ENCODE results near the gene LRRC45. TPM values are rescaled to one million over a fixed set of nuclear protein-coding genes. Genes with fewer than 3 reads are reported as not detected.
A peak's percentile ranks its signal among the peaks of the same experiment; 100 is the strongest.
"Not testable (repeated sequence)": the region's sequence is repeated elsewhere in the genome, so short reads cannot be mapped to it uniquely, and the experiment has no call there.

Gene LRRC45
- total RNA-seq, 1 donor from 2014 or later, result 12.2 TPM

DNA sequence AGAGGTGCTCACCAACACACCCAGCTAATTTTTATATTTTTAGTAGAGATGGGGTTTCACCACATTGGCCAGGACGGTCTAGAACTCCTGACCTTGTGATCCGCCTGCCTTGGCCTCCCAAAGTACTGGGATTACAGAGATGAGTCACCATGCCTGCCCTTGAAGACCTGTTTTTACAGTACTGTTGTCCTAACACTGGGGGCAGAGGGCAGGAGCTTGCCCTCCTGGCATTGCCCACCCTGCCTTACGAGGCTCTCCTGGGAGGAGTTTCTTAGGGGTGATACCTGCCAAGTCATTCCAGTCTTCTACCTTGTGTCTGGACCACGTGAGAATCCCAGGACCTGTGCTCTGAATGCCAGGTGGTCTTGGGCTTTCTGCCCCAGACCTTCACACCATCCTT lies 43.0 kb upstream of the LRRC45 start:
- Histone ChIP-seq H3K36me3 (peaks cover 10% of the 10 kb centered on the region), H3K9me3 (no peaks in the 10 kb centered on the region), H3K4me1 (peaks cover 25% of the 10 kb centered on the region), H3K4me3 (no peak overlapping the region), H3K27ac (no peak overlapping the region), H3K27me3 (no peaks in the 10 kb centered on the region)
- TF ChIP-seq, protein P1, sequence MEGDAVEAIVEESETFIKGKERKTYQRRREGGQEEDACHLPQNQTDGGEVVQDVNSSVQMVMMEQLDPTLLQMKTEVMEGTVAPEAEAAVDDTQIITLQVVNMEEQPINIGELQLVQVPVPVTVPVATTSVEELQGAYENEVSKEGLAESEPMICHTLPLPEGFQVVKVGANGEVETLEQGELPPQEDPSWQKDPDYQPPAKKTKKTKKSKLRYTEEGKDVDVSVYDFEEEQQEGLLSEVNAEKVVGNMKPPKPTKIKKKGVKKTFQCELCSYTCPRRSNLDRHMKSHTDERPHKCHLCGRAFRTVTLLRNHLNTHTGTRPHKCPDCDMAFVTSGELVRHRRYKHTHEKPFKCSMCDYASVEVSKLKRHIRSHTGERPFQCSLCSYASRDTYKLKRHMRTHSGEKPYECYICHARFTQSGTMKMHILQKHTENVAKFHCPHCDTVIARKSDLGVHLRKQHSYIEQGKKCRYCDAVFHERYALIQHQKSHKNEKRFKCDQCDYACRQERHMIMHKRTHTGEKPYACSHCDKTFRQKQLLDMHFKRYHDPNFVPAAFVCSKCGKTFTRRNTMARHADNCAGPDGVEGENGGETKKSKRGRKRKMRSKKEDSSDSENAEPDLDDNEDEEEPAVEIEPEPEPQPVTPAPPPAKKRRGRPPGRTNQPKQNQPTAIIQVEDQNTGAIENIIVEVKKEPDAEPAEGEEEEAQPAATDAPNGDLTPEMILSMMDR (IDR thresholded peaks at IDR 0.05), result no peak
- DNase-seq, result no peak
- intact Hi-C loops (cut with DNase I), result no loop called here
- ATAC-seq, result no peak

DNA sequence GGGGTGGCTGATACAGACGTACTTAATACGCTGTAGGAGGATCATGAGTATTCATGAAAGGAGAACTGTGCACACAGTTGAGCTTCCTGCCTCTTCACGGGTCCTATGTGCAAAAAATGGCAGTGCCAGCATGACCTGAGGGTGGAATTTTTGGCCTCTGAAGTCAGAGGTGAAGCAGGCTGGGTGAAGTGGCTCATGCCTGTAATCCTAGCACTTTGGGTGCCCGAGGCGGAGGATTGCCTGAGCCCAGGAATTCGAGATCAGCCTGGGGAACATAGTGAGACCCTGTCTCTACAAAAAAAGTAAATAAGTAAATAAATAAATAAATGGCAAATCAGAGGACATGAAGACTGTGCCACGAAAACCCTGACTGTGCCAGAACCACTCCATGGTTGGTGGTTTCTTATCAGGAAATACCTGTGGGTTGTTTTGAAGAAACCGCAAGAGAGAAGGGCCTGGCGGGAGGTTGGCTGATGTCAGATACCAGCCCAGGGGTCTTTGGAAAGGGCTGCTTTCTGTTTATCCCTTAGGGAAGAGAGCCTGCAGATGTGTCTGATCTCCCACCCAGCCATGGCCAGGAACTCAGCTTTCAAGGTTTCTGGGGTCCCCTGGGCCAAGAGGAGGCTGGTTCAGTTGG lies 42.3 kb upstream of the LRRC45 start:
- Histone ChIP-seq H3K36me3 (peaks cover 17% of the 10 kb centered on the region), H3K9me3 (no peaks in the 10 kb centered on the region), H3K27ac (no peak overlapping the region), H3K4me3 (no peak overlapping the region), H3K4me1 (peaks cover 25% of the 10 kb centered on the region), H3K27me3 (no peaks in the 10 kb centered on the region)
- ATAC-seq, result peak; percentile 9
- TF ChIP-seq, protein P1 (IDR thresholded peaks at IDR 0.05), result no peak
- DNase-seq, result no peak
- intact Hi-C loops (cut with DNase I), result no loop called here

DNA sequence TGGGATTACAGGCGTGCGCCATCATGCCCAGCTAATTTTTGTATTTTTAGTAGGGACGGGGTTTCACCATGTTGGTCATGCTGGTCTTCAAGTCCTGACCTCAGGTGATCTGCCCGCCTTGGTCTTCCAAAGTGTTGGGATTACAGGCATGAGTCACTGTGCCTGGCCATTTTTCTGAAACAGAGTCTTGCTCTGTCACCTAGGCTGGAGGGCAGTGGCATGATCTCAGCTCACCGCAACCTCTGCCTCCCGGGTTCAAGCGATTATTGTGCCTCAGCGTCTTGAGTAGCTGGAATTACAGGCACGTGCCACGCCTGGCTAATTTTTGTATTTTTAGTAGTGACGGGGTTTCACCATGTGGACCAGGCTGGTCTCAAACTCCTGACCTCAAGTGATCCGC lies 41.6 kb upstream of the LRRC45 start:
- H3K27me3 ChIP-seq; H3K9me3 ChIP-seq; DNase-seq; H3K4me3 ChIP-seq; H3K27ac ChIP-seq; intact Hi-C loops (cut with DNase I); ATAC-seq: not testable (repeated sequence)
- peaks cover 24% of the 10 kb centered on the region for H3K36me3 ChIP-seq
- H3K4me1 ChIP-seq, result peaks cover 22% of the 10 kb centered on the region

DNA sequence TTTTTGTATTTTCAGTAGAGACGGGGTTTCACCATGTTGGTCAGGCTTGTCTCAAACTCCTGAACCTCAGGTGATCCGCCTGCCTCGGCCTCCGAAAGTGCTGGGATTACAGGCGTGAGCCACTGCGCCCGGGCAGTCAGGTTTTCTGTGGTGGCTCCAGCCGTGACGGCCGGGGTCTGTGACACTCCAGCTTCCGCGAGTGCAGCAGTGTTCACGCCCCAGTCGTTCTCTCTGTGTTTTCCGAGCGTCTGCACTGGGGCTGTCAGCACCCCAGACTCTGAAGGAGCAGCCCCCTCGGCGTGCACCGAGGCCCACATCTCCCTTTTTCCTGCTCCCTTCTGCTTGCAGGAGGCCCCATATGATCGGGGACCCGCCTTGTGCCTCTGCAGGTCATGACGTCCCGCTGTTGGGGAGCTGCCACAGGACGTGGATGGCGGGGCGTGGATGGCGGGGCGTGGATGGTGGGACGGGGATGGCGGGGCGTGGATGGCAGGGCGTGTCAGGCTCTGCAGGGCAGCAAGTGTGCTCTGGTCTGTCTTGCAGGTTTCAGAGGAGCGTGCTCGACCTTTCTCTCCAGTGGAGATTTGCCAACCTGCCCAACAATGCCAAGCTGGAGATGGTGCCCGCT lies 40.0 kb upstream of the LRRC45 start:
- Histone ChIP-seq H3K9me3 (no peaks in the 10 kb centered on the region), H3K4me3 (no peak overlapping the region)

DNA sequence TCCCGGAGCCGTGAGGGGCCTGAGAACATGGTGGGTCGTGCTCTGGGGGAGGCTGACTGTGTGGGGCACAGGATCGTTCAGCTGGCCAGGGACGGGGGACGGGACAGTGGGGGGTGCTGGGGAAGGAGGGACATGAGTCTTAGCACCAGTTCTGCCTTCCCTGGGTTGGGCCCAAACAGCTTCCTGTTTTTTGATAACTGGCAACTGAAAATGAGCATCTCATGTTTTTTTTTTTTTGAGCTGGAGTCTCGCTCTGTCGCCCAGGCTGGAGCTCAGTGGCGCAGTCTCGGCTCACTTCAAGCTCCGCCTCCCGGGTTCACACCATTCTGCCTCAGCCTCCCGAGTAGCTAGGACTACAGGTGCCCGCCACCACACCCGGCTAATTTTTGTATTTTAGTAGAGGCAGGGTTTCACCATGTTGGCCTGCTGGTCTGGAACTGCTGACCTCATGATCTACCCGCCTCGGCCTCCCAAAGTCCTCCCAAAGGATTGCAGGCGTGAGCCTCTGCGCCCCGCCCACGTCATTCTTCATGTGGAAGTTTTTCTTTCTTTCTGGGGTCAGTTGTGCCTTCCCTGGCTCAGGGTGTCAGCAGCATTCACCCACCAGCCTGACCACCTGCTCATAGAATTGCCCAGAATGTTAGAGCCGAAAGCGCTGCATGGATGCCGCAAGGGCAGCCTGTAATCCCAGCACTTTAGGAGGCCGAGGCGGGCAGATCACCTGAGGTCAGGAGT lies 39.3 kb upstream of the LRRC45 start:
- H3K27me3 ChIP-seq, result no peaks in the 10 kb centered on the region
- intact Hi-C loops (cut with DNase I), result no loop called here
- no peak overlapping the region for H3K27ac ChIP-seq
- TF ChIP-seq, protein P1 (IDR thresholded peaks at IDR 0.05), result no peak
- no peak for ATAC-seq
- no peak overlapping the region for H3K4me3 ChIP-seq
- peaks cover 11% of the 10 kb centered on the region for H3K4me1 ChIP-seq
- peaks cover 26% of the 10 kb centered on the region for H3K36me3 ChIP-seq
- H3K9me3 ChIP-seq, result no peaks in the 10 kb centered on the region
- no peak for DNase-seq

More for the DNA sequence above, 40.0 kb upstream of the LRRC45 start:
- no peaks in the 10 kb centered on the region for H3K27me3 ChIP-seq
- intact Hi-C loops (cut with DNase I), result no loop called here
- TF ChIP-seq, protein P1 (IDR thresholded peaks at IDR 0.05), result no peak
- ATAC-seq (no peak), DNase-seq (no peak)
- H3K36me3 ChIP-seq, result peaks cover 26% of the 10 kb centered on the region
- no peak overlapping the region for H3K27ac ChIP-seq
- peaks cover 16% of the 10 kb centered on the region for H3K4me1 ChIP-seq
